PFSK-1 (cell line): ENCODE data around the gene TMEM203.
A peak's percentile ranks its signal among the peaks of the same experiment; 100 is the strongest.

Experiments used
- FOXP2 ChIP-seq: optimal IDR thresholded peaks from 2 replicates; pipeline ENCODE3; 2011; ENCODE audit warnings: borderline replicate concordance, control low read depth, inconsistent platforms; ENCODE audit not compliant: insufficient read depth; ENCODE audit errors: extremely low read length, extremely low read depth
- POLR2AphosphoS5 ChIP-seq: IDR thresholded peaks from 2 replicates; pipeline ENCODE4 v1.6.1; 2012; ENCODE audit warnings: low read depth, mild to moderate bottlenecking, control low read depth, low read length, moderate library complexity
- REST ChIP-seq, 2 experiments: IDR thresholded peaks; 2 replicates each; pipeline versions ENCODE4 v1.6.1 to v1.8.0; 2011 to 2012; ENCODE audit warnings: low read depth in 2 of 2, low read length in 2 of 2, control low read depth in 1 of 2, inconsistent platforms in 1 of 2, mild to moderate bottlenecking in 1 of 2, moderate library complexity in 1 of 2; ENCODE audit not compliant: insufficient read depth in 1 of 2
- TAF1 ChIP-seq: IDR thresholded peaks from 2 replicates; pipeline ENCODE4 v1.6.1; 2012; ENCODE audit warnings: low read length, control low read depth, borderline replicate concordance; ENCODE audit not compliant: insufficient read depth

- TF ChIP-seq REST (IDR thresholded peaks at IDR 0.05; ENCODE audit: insufficient read depth in 1 of 2, low read depth in 2 of 2, low read length in 2 of 2) (peak in 1 of 2 experiments; percentile 46; a peak in 1 of 4 replicates), FOXP2 (no peak), POLR2AphosphoS5 (peak; percentile 76; the same call in 1 of the 2 replicates), TAF1 (peak; percentile 82; the same call in 1 of the 2 replicates)
These were observed at the start of gene TMEM203, which contains the start of gene NDOR1 for GRCh38 chr9:137205126-137206069.
